GM23338 (cell line): Measurements from ENCODE around the gene EIF4A2. TPM values are rescaled to one million over a fixed set of nuclear protein-coding genes. Genes with fewer than 3 reads are reported as not detected.

Source experiments
- ATAC-seq: fragments of 200-7000 bp; cut with Tn5 transposase; 3 replicates; pipeline ENCODE4 v1.9.1; 2020
- DNase-seq: peaks from one replicate; pipeline ENCODE4 v3.0.0-alpha.2; 2015; ENCODE audit warnings: low spot score
- H2AFZ ChIP-seq: fragments of 200-600 bp; sonication (generic); 2 replicates; pipeline ENCODE4 v1.8.0; 2016; ENCODE audit warnings: antibody characterized with exemption, mild to moderate bottlenecking, moderate library complexity
- H3F3A ChIP-seq: fragments of 200-600 bp; sonication (generic); replicated peaks from 2 replicates; pipeline ENCODE4 v1.8.0; 2017; ENCODE audit warnings: antibody characterized with exemption, mixed run types, low read depth
- H3K27ac ChIP-seq: fragments of 200-600 bp; sonication (generic); 2 replicates; pipeline ENCODE4 v1.6.1; 2016; ENCODE audit warnings: low read depth
- H3K27me3 ChIP-seq: fragments of 200-600 bp; sonication (generic); 2 replicates; pipeline ENCODE4 v1.8.0; 2016; ENCODE audit warnings: mild to moderate bottlenecking, mixed run types, moderate library complexity; ENCODE audit not compliant: insufficient read depth
- H3K36me3 ChIP-seq: fragments of 200-600 bp; sonication (generic); 2 replicates; pipeline ENCODE4 v1.8.0; 2016; ENCODE audit warnings: mild to moderate bottlenecking; ENCODE audit not compliant: insufficient read depth
- H3K4me1 ChIP-seq: fragments of 200-600 bp; sonication (generic); 2 replicates; pipeline ENCODE4 v1.8.0; 2016; ENCODE audit warnings: mild to moderate bottlenecking, moderate library complexity; ENCODE audit not compliant: insufficient read depth
- H3K4me2 ChIP-seq: fragments of 200-600 bp; sonication (generic); 2 replicates; pipeline ENCODE4 v1.7.1; 2017; ENCODE audit warnings: mixed run types
- H3K4me3 ChIP-seq: fragments of 200-600 bp; sonication (generic); 2 replicates; pipeline ENCODE4 v1.6.1; 2016; ENCODE audit warnings: mixed run types
- H3K79me2 ChIP-seq: fragments of 200-600 bp; sonication (generic); replicated peaks from 2 replicates; pipeline ENCODE4 v1.8.0; 2017; ENCODE audit warnings: mild to moderate bottlenecking; ENCODE audit not compliant: insufficient read depth
- H3K9me2 ChIP-seq: fragments of 200-600 bp; sonication (generic); 2 replicates; pipeline ENCODE4 v1.8.0; 2017; ENCODE audit not compliant: insufficient read depth
- H4K20me1 ChIP-seq: fragments of 200-600 bp; sonication (generic); replicated peaks from 2 replicates; pipeline ENCODE4 v1.8.0; 2017; ENCODE audit warnings: mild to moderate bottlenecking; ENCODE audit not compliant: insufficient read depth
- H3K27ac Mint-ChIP-seq: 2 replicates; pipeline ENCODE4 v1.8.0; 2020; ENCODE audit warnings: inconsistent platforms, mild to moderate bottlenecking, moderate library complexity, mixed read lengths
- H3K27me3 Mint-ChIP-seq: 3 replicates; pipeline ENCODE4 v1.8.0; 2022; ENCODE audit warnings: low read depth, mild to moderate bottlenecking, moderate library complexity, mixed read lengths, inconsistent platforms; ENCODE audit not compliant: insufficient read depth, poor library complexity
- H3K36me3 Mint-ChIP-seq: 3 replicates; pipeline ENCODE4 v1.8.0; 2021; ENCODE audit warnings: low read depth, mild to moderate bottlenecking, inconsistent platforms, moderate library complexity, mixed read lengths
- H3K4me1 Mint-ChIP-seq: 3 replicates; pipeline ENCODE4 v1.8.0; 2020; ENCODE audit warnings: mild to moderate bottlenecking, inconsistent platforms, mixed read lengths
- H3K4me3 Mint-ChIP-seq: 3 replicates; pipeline ENCODE4 v1.8.0; 2021; ENCODE audit warnings: moderate library complexity, mild to moderate bottlenecking, inconsistent platforms, mixed read lengths
- H3K9me3 Mint-ChIP-seq: 3 replicates; pipeline ENCODE4 v1.8.0; 2020; ENCODE audit warnings: moderate library complexity, mild to moderate bottlenecking, inconsistent platforms, mixed read lengths
- CTCF ChIP-seq, 2 experiments: fragments of 200-600 bp in 1 of 2; sonication (generic) in 1 of 2; conservative IDR thresholded peaks; 2 replicates each; pipeline versions ENCODE4 v1.5.1 to v1.6.1; 2016 to 2017; ENCODE audit warnings: antibody characterized with exemption in 2 of 2, low read depth in 2 of 2, mild to moderate bottlenecking in 2 of 2, moderate library complexity in 1 of 2
- EZH2phosphoT487 ChIP-seq: fragments of 200-600 bp; sonication (generic); IDR thresholded peaks from one replicate; pipeline ENCODE4 v1.8.1; 2018; ENCODE audit warnings: antibody characterized with exemption; ENCODE audit not compliant: unreplicated experiment
- ZNF114 ChIP-seq: fragments of 250-450 bp; sonication (Bioruptor Pico); IDR thresholded peaks from 2 replicates; pipeline ENCODE4 v1.5.0; 2020; ENCODE audit warnings: mild to moderate bottlenecking, moderate library complexity
- ZNF331 ChIP-seq: fragments of 250-450 bp; sonication (Bioruptor Pico); IDR thresholded peaks from 2 replicates; pipeline ENCODE4 v1.5.0; 2020; ENCODE audit warnings: low read depth, mild to moderate bottlenecking, moderate library complexity
- ZNF462 ChIP-seq: fragments of 250-450 bp; sonication (Bioruptor Pico); IDR thresholded peaks from 2 replicates; pipeline ENCODE4 v1.5.0; 2020; ENCODE audit warnings: mild to moderate bottlenecking, moderate library complexity
- polyA plus RNA-seq: library from polyadenylated mRNA; unstranded; fragments of >200 nt; fragmentation: Nextera tagmentation; extraction: Ambion mirVana; gene quantifications from 2 replicates; pipeline ENCODE4 v1.2.1, GENCODE V29; 2016
- total RNA-seq: library from RNA; depleted of rRNA; stranded (reverse); fragments of >200 nt; shearing (Covaris generic); gene quantifications from 2 replicates; pipeline ENCODE4 v1.2.3, GENCODE V29; 2014

EIF4A2 gene
- total and polyA plus RNA-seq, 2 experiments from 2014 or later = 386 to 666 TPM

GRCh38 chr3:186815435-186815834 is 32.1 kb downstream of the EIF4A2 start:
- TF ChIP-seq ZNF462 (CRISPR knock-in tag) (no peak), EZH2phosphoT487 (no peak), ZNF331 (no peak), CTCF (conservative IDR thresholded peaks at IDR 0.05; ENCODE audit: low read depth in 2 of 2) (no peak), ZNF114 (CRISPR knock-in tag) (no peak)
- DNase-seq (no peak), ATAC-seq (peak; percentile 27; the same call in 1 of the 3 replicates)
- Histone ChIP-seq H3K79me2 (no peaks in the 10 kb centered on the region), H3K4me3 (no peak overlapping the region), H3K4me2 (0 out of 2 replicates have a peak overlapping the region, but pooled peaks have one; percentile 38), H3F3A (no peaks in the 10 kb centered on the region), H3K9me2 (no peaks in the 10 kb centered on the region), H3K4me1 (peaks cover 13% of the 10 kb centered on the region), H3K27ac (no peak overlapping the region), H2AFZ (peak overlapping the region; percentile 73; the same call in 1 of the 2 replicates), H3K36me3 (no peaks in the 10 kb centered on the region), H4K20me1 (no peaks in the 10 kb centered on the region), H3K27me3 (no peaks in the 10 kb centered on the region)
- Mint-ChIP-seq H3K27ac (no peak overlapping the region; the same call in 1 of the 2 replicates), H3K4me1 (peaks cover 14% of the 10 kb centered on the region), H3K27me3 (peaks cover 7% of the 10 kb centered on the region), H3K4me3 (no peak overlapping the region), H3K36me3 (no peaks in the 10 kb centered on the region; the same call in 2 of the 3 replicates), H3K9me3 (no peaks in the 10 kb centered on the region)
